Measurements from ENCODE around the gene CRTAP.
"Not testable (repeated sequence)": the region's sequence is repeated elsewhere in the genome, so short reads cannot be mapped to it uniquely, and the experiment has no call there.

CRTAP gene

GRCh38 chr3:33174711-33175414 lies 61.0 kb downstream of the CRTAP start:
- no peak for DNase-seq (ENCODE audit: low spot score)

- no peak for DNase-seq (ENCODE audit: low spot score)
Observed at GRCh38 chr3:33179132-33179531, 65.3 kb downstream of the CRTAP start.

GRCh38 chr3:33181229-33181628 lies 67.4 kb downstream of the CRTAP start:
- DNase-seq (ENCODE audit: low spot score), result no peak

- DNase-seq (ENCODE audit: low spot score), result not testable (repeated sequence)
Observed at GRCh38 chr3:33181641-33182040, 67.8 kb downstream of the CRTAP start.

GRCh38 chr3:33184863-33185262 lies 71.0 kb downstream of the CRTAP start:
- no peak for DNase-seq (ENCODE audit: low spot score)

- no peak for DNase-seq (ENCODE audit: low spot score)
Observed at GRCh38 chr3:33186524-33187367, 72.9 kb downstream of the CRTAP start.

- no peak for DNase-seq (ENCODE audit: low spot score)
Observed at GRCh38 chr3:33187368-33187634, 73.5 kb downstream of the CRTAP start.

- no peak for DNase-seq (ENCODE audit: low spot score)
Observed at GRCh38 chr3:33194303-33194702, 80.5 kb downstream of the CRTAP start.

GRCh38 chr3:33196538-33196937 lies 82.7 kb downstream of the CRTAP start:
- no peak for DNase-seq (ENCODE audit: low spot score)

Measured in cerebellar cortex (tissue), 1 donor.